Trophoblast cell (in vitro differentiated cells and primary cell): Measurements from ENCODE around the gene UQCR11.

Experiments used
- DNase-seq, 2 donors: peaks; one replicate each; pipeline ENCODE4 v3.0.0-alpha.2; 2016
- H2AFZ ChIP-seq: 2 replicates; pipeline ENCODE4 v1.6.1; 2013; ENCODE audit warnings: low read length, moderate library complexity, mild to moderate bottlenecking; ENCODE audit not compliant: insufficient read depth, poor library complexity
- H2AK5ac ChIP-seq: 2 replicates; pipeline ENCODE4 v1.6.1; 2013; ENCODE audit warnings: mild to moderate bottlenecking, low read length
- H2BK120ac ChIP-seq: 2 replicates; pipeline ENCODE4 v1.6.1; 2013; ENCODE audit warnings: low read length, mild to moderate bottlenecking, moderate library complexity; ENCODE audit not compliant: insufficient read depth, poor library complexity
- H2BK12ac ChIP-seq: 2 replicates; pipeline ENCODE4 v1.6.1; 2013; ENCODE audit warnings: mild to moderate bottlenecking, low read length, moderate library complexity
- H2BK5ac ChIP-seq: 2 replicates; pipeline ENCODE4 v1.6.1; 2013; ENCODE audit warnings: low read length, low read depth, moderate library complexity, mild to moderate bottlenecking; ENCODE audit not compliant: poor library complexity
- H3K14ac ChIP-seq: 2 replicates; pipeline ENCODE4 v1.6.1; 2013; ENCODE audit warnings: mild to moderate bottlenecking, low read length
- H3K18ac ChIP-seq: 2 replicates; pipeline ENCODE4 v1.6.1; 2013; ENCODE audit warnings: mild to moderate bottlenecking, low read length
- H3K23ac ChIP-seq: 2 replicates; pipeline ENCODE4 v1.6.1; 2013; ENCODE audit warnings: low read length
- H3K27ac ChIP-seq: 2 replicates; pipeline ENCODE4 v1.5.1; 2013; ENCODE audit warnings: low read depth, mild to moderate bottlenecking, inconsistent platforms, low read length, moderate library complexity
- H3K27me3 ChIP-seq: 2 replicates; pipeline ENCODE4 v1.6.1; 2013; ENCODE audit warnings: inconsistent platforms, mild to moderate bottlenecking, low read length, moderate library complexity; ENCODE audit not compliant: insufficient read depth
- H3K36me3 ChIP-seq, 2 experiments: 1 replicate in 1 of 2; 2 replicates in 1 of 2; pipeline ENCODE4 v1.6.1; 2013; ENCODE audit warnings: low read length in 2 of 2, mild to moderate bottlenecking in 2 of 2, moderate library complexity in 1 of 2; ENCODE audit not compliant: insufficient read depth in 2 of 2, control insufficient read depth in 1 of 2
- H3K4ac ChIP-seq: 2 replicates; pipeline ENCODE4 v1.6.1; 2013; ENCODE audit warnings: low read depth, mild to moderate bottlenecking, low read length, moderate library complexity
- H3K4me1 ChIP-seq, 2 experiments: 1 replicate in 1 of 2; 2 replicates in 1 of 2; pipeline ENCODE4 v1.6.1; 2013; ENCODE audit warnings: low read length in 2 of 2, mild to moderate bottlenecking in 2 of 2, moderate library complexity in 1 of 2; ENCODE audit not compliant: insufficient read depth in 2 of 2, control insufficient read depth in 1 of 2
- H3K4me2 ChIP-seq: 2 replicates; pipeline ENCODE4 v1.6.1; 2013; ENCODE audit warnings: inconsistent platforms, mild to moderate bottlenecking, low read length, moderate library complexity
- H3K4me3 ChIP-seq: 2 replicates; pipeline ENCODE4 v1.5.1; 2013; ENCODE audit warnings: mild to moderate bottlenecking, low read depth, low read length, inconsistent platforms
- H3K79me1 ChIP-seq: one replicate; pipeline ENCODE4 v1.6.1; 2013; ENCODE audit warnings: low read length
- H3K79me2 ChIP-seq: 2 replicates; pipeline ENCODE4 v1.6.1; 2013; ENCODE audit warnings: low read length, mild to moderate bottlenecking; ENCODE audit not compliant: control insufficient read depth, insufficient read depth, poor library complexity
- H3K9ac ChIP-seq: 2 replicates; pipeline ENCODE4 v1.6.1; 2013; ENCODE audit warnings: mild to moderate bottlenecking, low read length
- H3K9me3 ChIP-seq: 2 replicates; pipeline ENCODE4 v1.6.1; 2013; ENCODE audit warnings: low read depth, mild to moderate bottlenecking, control low read depth, inconsistent platforms, low read length; ENCODE audit not compliant: insufficient read depth
- H4K12ac ChIP-seq: 2 replicates; pipeline ENCODE4 v1.6.1; 2013; ENCODE audit warnings: low read depth, mild to moderate bottlenecking, low read length, moderate library complexity
- H4K8ac ChIP-seq: 2 replicates; pipeline ENCODE4 v1.6.1; 2013; ENCODE audit warnings: low read depth, mild to moderate bottlenecking, low read length, moderate library complexity
- H4K91ac ChIP-seq: one replicate; pipeline ENCODE4 v1.6.1; 2013; ENCODE audit warnings: low read depth, mild to moderate bottlenecking, low read length, moderate library complexity
- WGBS: extraction: QIAGEN DNeasy Blood & Tissue Kit; methylation state at CpG from one replicate; pipeline ENCODE4 v1.1.7; 2013; ENCODE audit warnings: missing lambda C conversion rate; ENCODE audit not compliant: insufficient read length, insufficient coverage; ENCODE audit errors: extremely low coverage; 5-methylcytosine and 5-hydroxymethylcytosine counted together

UQCR11 gene

GRCh38 chr19:1609680-1610474 is 4.6 kb upstream of the UQCR11 start:
- Histone ChIP-seq H3K36me3 (peaks cover 55% of the 10 kb centered on the region in 2 experiments), H3K18ac (no peak overlapping the region), H2BK5ac (no peak overlapping the region), H3K4me1 (peaks cover 8 to 9% of the 10 kb centered on the region in 2 experiments), H3K9me3 (peaks cover 2% of the 10 kb centered on the region), H2AK5ac (no peak overlapping the region), H3K23ac (no peak overlapping the region), H3K4me3 (no peak overlapping the region), H3K27me3 (no peaks in the 10 kb centered on the region), H3K27ac (no peak overlapping the region), H4K12ac (no peak overlapping the region), H2AFZ (no peak overlapping the region), H2BK12ac (no peak overlapping the region), H3K4me2 (no peak overlapping the region), H3K79me2 (peaks cover 7% of the 10 kb centered on the region), H3K14ac (no peak overlapping the region), H3K79me1 (peaks cover 12% of the 10 kb centered on the region), H4K91ac (no peak overlapping the region), H3K9ac (no peak overlapping the region), H3K4ac (no peak overlapping the region), H2BK120ac (no peak overlapping the region), H4K8ac (peak overlapping the region; percentile 13)
- no peak for DNase-seq
- no CpG with 5 or more reads among the region's 16 CpGs for WGBS

DNA sequence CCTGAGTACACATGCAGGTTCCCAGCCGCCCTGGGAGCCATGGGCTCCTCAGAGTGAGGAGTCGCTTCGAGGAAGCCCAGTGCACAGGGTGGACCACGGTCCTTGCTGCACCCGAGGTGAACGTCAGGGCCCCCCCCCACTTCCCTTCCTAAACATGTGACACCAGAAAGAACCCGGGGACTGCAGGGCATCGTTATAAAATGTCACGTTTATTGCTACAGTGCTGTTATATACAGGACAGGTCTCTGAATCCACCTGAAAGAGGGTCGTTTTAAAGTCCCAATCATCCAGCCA is 3.8 kb upstream of the UQCR11 start:
- Histone ChIP-seq H3K4ac (no peak overlapping the region), H2BK5ac (no peak overlapping the region), H3K18ac (no peak overlapping the region), H4K8ac (no peak overlapping the region), H3K14ac (no peak overlapping the region), H3K27ac (no peak overlapping the region), H4K12ac (no peak overlapping the region), H4K91ac (no peak overlapping the region), H2AFZ (no peak overlapping the region), H3K27me3 (no peaks in the 10 kb centered on the region), H2BK120ac (no peak overlapping the region), H3K9me3 (peaks cover 2% of the 10 kb centered on the region), H3K79me2 (peaks cover 11% of the 10 kb centered on the region), H3K4me3 (no peak overlapping the region), H3K4me1 (peaks cover 11 to 12% of the 10 kb centered on the region in 2 experiments), H3K23ac (no peak overlapping the region), H3K9ac (no peak overlapping the region), H3K4me2 (no peak overlapping the region), H3K36me3 (peaks cover 47% of the 10 kb centered on the region in 2 experiments), H2BK12ac (no peak overlapping the region), H3K79me1 (peaks cover 13% of the 10 kb centered on the region), H2AK5ac (no peak overlapping the region)
- no CpG with 5 or more reads among the region's 10 CpGs for WGBS
- DNase-seq, result peak in 1 of 2 donors; percentile 41

- Histone ChIP-seq H4K91ac (no peak overlapping the region), H3K36me3 (peaks cover 41 to 42% of the 10 kb centered on the region in 2 experiments), H3K4me3 (peak overlapping the region; percentile 23), H2AFZ (no peak overlapping the region), H2BK120ac (no peak overlapping the region), H3K79me1 (peaks cover 13% of the 10 kb centered on the region), H3K9me3 (peaks cover 2% of the 10 kb centered on the region), H3K27me3 (no peaks in the 10 kb centered on the region), H4K12ac (no peak overlapping the region), H3K18ac (no peak overlapping the region), H2AK5ac (no peak overlapping the region), H4K8ac (no peak overlapping the region), H3K4me1 (peaks cover 11 to 12% of the 10 kb centered on the region in 2 experiments), H3K79me2 (peaks cover 11% of the 10 kb centered on the region), H2BK5ac (no peak overlapping the region), H3K23ac (no peak overlapping the region), H3K4ac (no peak overlapping the region), H3K14ac (no peak overlapping the region), H3K27ac (no peak overlapping the region), H2BK12ac (no peak overlapping the region), H3K9ac (no peak overlapping the region), H3K4me2 (no peak overlapping the region)
- no CpG with 5 or more reads among the region's 23 CpGs for WGBS
- DNase-seq, result peak; percentile 88 to 89
Observed at GRCh38 chr19:1608359-1609102, 3.3 kb upstream of the UQCR11 start.

DNA sequence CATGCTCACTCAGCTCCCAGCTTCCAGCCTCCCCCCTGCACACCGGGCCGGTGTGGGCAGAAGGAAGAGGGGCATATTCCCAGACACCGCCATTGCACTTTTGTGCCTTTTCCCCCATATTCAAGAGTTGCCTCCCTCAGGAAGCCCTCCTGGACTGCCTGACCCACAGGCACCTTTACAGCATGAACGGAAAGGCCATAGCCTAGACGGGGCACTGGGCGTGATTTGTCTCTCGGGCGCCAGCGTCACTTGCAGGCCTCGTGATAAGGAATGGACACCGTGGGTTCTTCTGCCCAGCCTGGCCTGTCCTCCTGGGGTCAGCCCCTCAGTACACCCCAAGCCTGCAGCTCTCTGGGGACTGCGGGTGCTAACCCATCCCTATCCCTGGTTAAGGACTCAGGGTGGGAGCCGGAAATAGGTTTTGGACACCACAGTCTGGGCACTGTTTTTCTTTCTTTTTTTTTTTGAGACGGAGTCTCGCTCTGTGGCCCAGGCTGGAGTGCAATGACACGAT is 933 bp upstream of the UQCR11 start:
- Histone ChIP-seq H3K4me3 (no peak overlapping the region), H3K9me3 (no peaks in the 10 kb centered on the region), H3K14ac (peak overlapping the region; percentile 61), H3K18ac (no peak overlapping the region), H3K4me1 (peaks cover 11 to 12% of the 10 kb centered on the region in 2 experiments), H2AFZ (peak overlapping the region; percentile 41), H3K23ac (no peak overlapping the region), H4K12ac (peak overlapping the region; percentile 2), H4K91ac (peak overlapping the region; percentile 16), H3K4me2 (peak overlapping the region; percentile 75), H2AK5ac (peak overlapping the region; percentile 85), H2BK12ac (no peak overlapping the region), H3K79me1 (peaks cover 13% of the 10 kb centered on the region), H3K36me3 (peaks cover 21 to 23% of the 10 kb centered on the region in 2 experiments), H3K9ac (no peak overlapping the region), H2BK5ac (peak overlapping the region; percentile 29), H3K79me2 (peaks cover 11% of the 10 kb centered on the region), H2BK120ac (no peak overlapping the region), H4K8ac (peak overlapping the region; percentile 74), H3K4ac (peak overlapping the region; percentile 28), H3K27ac (peak overlapping the region; percentile 72), H3K27me3 (no peaks in the 10 kb centered on the region)
- WGBS, result no CpG with 5 or more reads among the region's 16 CpGs
- no peak for DNase-seq
